MM.1S (cell line): Measurements from ENCODE around the gene DEDD2.

Experiments used
- DNase-seq: peaks from one replicate; pipeline ENCODE4 v3.0.0-alpha.2; 2015
- H2AFZ ChIP-seq: fragments of 300-600 bp; sonication (generic); 2 replicates; pipeline ENCODE4 v1.6.0; 2016; ENCODE audit warnings: antibody characterized with exemption, low read length
- H3F3A ChIP-seq: fragments of 300-600 bp; sonication (generic); 2 replicates; pipeline ENCODE4 v1.6.1; 2016; ENCODE audit warnings: mild to moderate bottlenecking, antibody characterized with exemption, low read length, moderate library complexity, mixed read lengths; ENCODE audit not compliant: insufficient read depth
- H3K27ac ChIP-seq: fragments of 300-600 bp; sonication (generic); 2 replicates; pipeline ENCODE4 v1.5.1; 2016; ENCODE audit warnings: mild to moderate bottlenecking, low read length
- H3K27me3 ChIP-seq: fragments of 300-600 bp; sonication (generic); replicated peaks from 2 replicates; pipeline ENCODE4 v1.6.0; 2016; ENCODE audit warnings: low read length; ENCODE audit not compliant: insufficient read depth
- H3K36me3 ChIP-seq: fragments of 300-600 bp; sonication (generic); replicated peaks from 2 replicates; pipeline ENCODE4 v1.6.1; 2016; ENCODE audit warnings: mild to moderate bottlenecking, low read length, mixed read lengths; ENCODE audit not compliant: insufficient read depth
- H3K4me1 ChIP-seq: fragments of 300-600 bp; sonication (generic); 2 replicates; pipeline ENCODE4 v1.6.1; 2016; ENCODE audit warnings: low read length, mixed read lengths
- H3K4me2 ChIP-seq: fragments of 300-600 bp; sonication (generic); 2 replicates; pipeline ENCODE4 v1.6.0; 2016; ENCODE audit warnings: low read depth, low read length
- H3K4me3 ChIP-seq: fragments of 300-600 bp; sonication (generic); 2 replicates; pipeline ENCODE4 v1.5.1; 2016; ENCODE audit warnings: low read length, mixed read lengths
- H3K79me2 ChIP-seq: fragments of 300-600 bp; sonication (generic); 2 replicates; pipeline ENCODE4 v1.6.1; 2016; ENCODE audit warnings: mixed run types, low read length, mixed read lengths
- H3K9ac ChIP-seq: fragments of 300-600 bp; sonication (generic); 2 replicates; pipeline ENCODE4 v1.6.1; 2016; ENCODE audit warnings: low read length, mixed read lengths
- H3K9me2 ChIP-seq: fragments of 300-600 bp; sonication (generic); replicated peaks from 2 replicates; pipeline ENCODE4 v1.6.1; 2016; ENCODE audit warnings: mild to moderate bottlenecking, low read length, mixed read lengths; ENCODE audit not compliant: insufficient read depth
- H3K9me3 ChIP-seq: fragments of 300-600 bp; sonication (generic); replicated peaks from 2 replicates; pipeline ENCODE4 v1.6.1; 2016; ENCODE audit warnings: mild to moderate bottlenecking, low read length, mixed read lengths; ENCODE audit not compliant: insufficient read depth
- H4K20me1 ChIP-seq: fragments of 300-600 bp; sonication (generic); 2 replicates; pipeline ENCODE4 v1.6.1; 2016; ENCODE audit warnings: mild to moderate bottlenecking, low read length, moderate library complexity, mixed read lengths; ENCODE audit not compliant: insufficient read depth
- CTCF ChIP-seq: fragments of 300-600 bp; sonication (generic); IDR thresholded peaks from 2 replicates; pipeline ENCODE4 v1.5.1; 2016; ENCODE audit warnings: antibody characterized with exemption, low read length, mixed read lengths
- EZH2 ChIP-seq: fragments of 300-600 bp; sonication (generic); optimal IDR thresholded peaks from 2 replicates; pipeline ENCODE3; 2017; ENCODE audit warnings: low read depth, mild to moderate bottlenecking, antibody characterized with exemption, low read length, mixed read lengths
- EZH2phosphoT487 ChIP-seq: fragments of 300-600 bp; sonication (generic); IDR thresholded peaks from 2 replicates; pipeline ENCODE4 v1.6.1; 2018; ENCODE audit warnings: antibody characterized with exemption, low read length

DEDD2 gene

GRCh38 chr19:42220751-42221097, 3.2 kb upstream of the DEDD2 start:
- no peaks in the 10 kb centered on the region for H3K9me2 ChIP-seq
- no peaks in the 10 kb centered on the region; the same call in 1 of the 2 replicates for H3K36me3 ChIP-seq
- no peaks in the 10 kb centered on the region for H3K9me3 ChIP-seq
- H3K4me1 ChIP-seq: peaks cover 11% of the 10 kb centered on the region
- H3K9ac ChIP-seq: peak overlapping the region; percentile 85
- H4K20me1 ChIP-seq: peaks cover 6% of the 10 kb centered on the region; the same call in 1 of the 2 replicates
- no peak for TF ChIP-seq EZH2phosphoT487
- TF ChIP-seq EZH2: no peak
- TF ChIP-seq CTCF: no peak
- peak overlapping the region; percentile 75 for H2AFZ ChIP-seq
- H3K79me2 ChIP-seq: peaks cover 72% of the 10 kb centered on the region
- H3F3A ChIP-seq: peaks cover 6% of the 10 kb centered on the region
- H3K4me3 ChIP-seq: peak overlapping the region; percentile 93
- peak overlapping the region; percentile 84 for H3K4me2 ChIP-seq
- H3K27ac ChIP-seq: no peak overlapping the region
- H3K27me3 ChIP-seq: no peaks in the 10 kb centered on the region
- DNase-seq: no peak

GRCh38 chr19:42219812-42220750, 2.6 kb upstream of the DEDD2 start, which contains the start of gene ZNF526:
Gene ZNF526, plus strand, starts transcription at chr19:42220312. Its CDS starts 4,092 bp downstream, at chr19:42224404.
- DNase-seq: peak; percentile 99
- peaks cover 6% of the 10 kb centered on the region for H3F3A ChIP-seq
- peak within 1 kb of the TSS; percentile 85 for H3K9ac ChIP-seq
- TF ChIP-seq CTCF (no peak), EZH2 (no peak), EZH2phosphoT487 (no peak)
- H3K9me3 ChIP-seq: no peaks in the 10 kb centered on the region
- peaks cover 18% of the 10 kb centered on the region for H3K4me1 ChIP-seq
- peak within 1 kb of the TSS; percentile 75 for H2AFZ ChIP-seq
- no peaks in the 10 kb centered on the region for H3K27me3 ChIP-seq
- H3K79me2 ChIP-seq: peaks cover 72% of the 10 kb centered on the region
- H3K4me2 ChIP-seq: peak within 1 kb of the TSS; percentile 84
- H3K4me3 ChIP-seq: peak within 1 kb of the TSS; percentile 93
- no peaks in the 10 kb centered on the region; the same call in 1 of the 2 replicates for H3K36me3 ChIP-seq
- no peaks in the 10 kb centered on the region for H3K9me2 ChIP-seq
- H4K20me1 ChIP-seq: peaks cover 13% of the 10 kb centered on the region; the same call in 1 of the 2 replicates
- peak within 1 kb of the TSS; percentile 66; the same call in 1 of the 2 replicates for H3K27ac ChIP-seq

- H3K79me2 ChIP-seq: peaks cover 81% of the 10 kb centered on the region
These were observed 591 bp downstream of the DEDD2 start for GRCh38 chr19:42216653-42217519.

More at GRCh38 chr19:42216653-42217519, 591 bp downstream of the DEDD2 start:
- no peak for TF ChIP-seq EZH2phosphoT487
- TF ChIP-seq EZH2: no peak
- no peak for TF ChIP-seq CTCF
- peak overlapping the region; percentile 96 for H3K9ac ChIP-seq
- H4K20me1 ChIP-seq: peaks cover 20% of the 10 kb centered on the region
- H3K27me3 ChIP-seq: no peaks in the 10 kb centered on the region
- H3K4me1 ChIP-seq: peaks cover 24% of the 10 kb centered on the region
- H3K27ac ChIP-seq: peak overlapping the region; percentile 79; the same call in 1 of the 2 replicates
- no peaks in the 10 kb centered on the region for H3K9me2 ChIP-seq
- H3F3A ChIP-seq: peaks cover 6% of the 10 kb centered on the region
- DNase-seq: peak; percentile 51
- H3K4me3 ChIP-seq: peak overlapping the region; percentile 77
- H3K36me3 ChIP-seq: 0 out of 2 replicates have a peak, but pooled peaks cover 7% of the 10 kb centered on the region
- peak overlapping the region; percentile 96 for H3K4me2 ChIP-seq
- H2AFZ ChIP-seq: peak overlapping the region; percentile 62
- no peaks in the 10 kb centered on the region for H3K9me3 ChIP-seq
